SU-DHL-6 (cell line): Measurements from ENCODE around the gene MEI4.

Experiments used
- EZH2phosphoT487 ChIP-seq: fragments of 200-600 bp; sonication (generic), shearing (Covaris generic); conservative IDR thresholded peaks from 2 replicates; pipeline ENCODE4 v1.6.1; 2018; ENCODE audit warnings: mild to moderate bottlenecking, antibody characterized with exemption, low read length, moderate library complexity, mixed read lengths
- TF ChIP-seq, protein P1 (sequence below): fragments of 200-600 bp; sonication (generic); IDR thresholded peaks from one replicate; pipeline ENCODE4 v1.5.1; 2017; ENCODE audit warnings: antibody characterized with exemption, mild to moderate bottlenecking, low read length, moderate library complexity; ENCODE audit not compliant: insufficient read depth, poor library complexity, severe bottlenecking

DNA sequence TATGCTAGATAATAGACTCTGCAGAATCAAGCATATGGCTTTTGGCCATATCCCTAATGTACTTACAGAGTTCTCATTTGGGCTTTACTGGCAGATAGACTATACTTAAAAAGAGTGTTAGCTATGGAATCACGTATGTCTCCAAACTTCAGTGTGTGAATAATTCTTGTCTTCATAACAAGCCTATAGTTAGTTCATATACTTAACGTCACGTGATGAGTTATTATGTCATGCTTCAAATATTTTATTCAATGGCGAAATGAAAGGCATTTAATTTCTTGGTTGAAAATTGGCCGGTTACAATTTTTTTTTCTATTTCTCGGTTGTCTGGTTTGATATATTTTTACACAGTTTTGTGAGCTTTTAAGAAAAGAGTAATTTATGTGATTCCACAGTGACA is 62.7 kb downstream of the MEI4 start:
- TF ChIP-seq, protein P1, sequence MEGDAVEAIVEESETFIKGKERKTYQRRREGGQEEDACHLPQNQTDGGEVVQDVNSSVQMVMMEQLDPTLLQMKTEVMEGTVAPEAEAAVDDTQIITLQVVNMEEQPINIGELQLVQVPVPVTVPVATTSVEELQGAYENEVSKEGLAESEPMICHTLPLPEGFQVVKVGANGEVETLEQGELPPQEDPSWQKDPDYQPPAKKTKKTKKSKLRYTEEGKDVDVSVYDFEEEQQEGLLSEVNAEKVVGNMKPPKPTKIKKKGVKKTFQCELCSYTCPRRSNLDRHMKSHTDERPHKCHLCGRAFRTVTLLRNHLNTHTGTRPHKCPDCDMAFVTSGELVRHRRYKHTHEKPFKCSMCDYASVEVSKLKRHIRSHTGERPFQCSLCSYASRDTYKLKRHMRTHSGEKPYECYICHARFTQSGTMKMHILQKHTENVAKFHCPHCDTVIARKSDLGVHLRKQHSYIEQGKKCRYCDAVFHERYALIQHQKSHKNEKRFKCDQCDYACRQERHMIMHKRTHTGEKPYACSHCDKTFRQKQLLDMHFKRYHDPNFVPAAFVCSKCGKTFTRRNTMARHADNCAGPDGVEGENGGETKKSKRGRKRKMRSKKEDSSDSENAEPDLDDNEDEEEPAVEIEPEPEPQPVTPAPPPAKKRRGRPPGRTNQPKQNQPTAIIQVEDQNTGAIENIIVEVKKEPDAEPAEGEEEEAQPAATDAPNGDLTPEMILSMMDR: no peak
- no peak for TF ChIP-seq EZH2phosphoT487
